ENCODE measurements around the gene ADH1B. TPM values are rescaled to one million over a fixed set of nuclear protein-coding genes. Genes with fewer than 3 reads are reported as not detected.

The ADH1B gene
- total and polyA plus RNA-seq, 10 of the 15 experiments (the other 5 are each of a cell fraction or from before 2014, with no cell fraction given) = 1.3 TPM; not detected in 9

GRCh38 chr4:99276417-99276816 lies 44.8 kb downstream of the ADH1B start (continued):
- no peak for TF ChIP-seq USF2 (IDR thresholded peaks at IDR 0.05; ENCODE audit: borderline replicate concordance, low read depth, low read length)
- TF ChIP-seq SREBF2 (IDR thresholded peaks at IDR 0.05; ENCODE audit: low read length) = no peak

- FAIRE-seq = no peak
- Histone ChIP-seq H4K20me1 (ENCODE audit: control insufficient read depth, insufficient read depth) (no peaks in the 10 kb centered on the region), H3K27ac (ENCODE audit: control insufficient read depth, insufficient read depth) (no peak overlapping the region), H3K79me2 (ENCODE audit: control insufficient read depth, insufficient read depth, low read length) (no peaks in the 10 kb centered on the region), H3K27me3 (replicated peaks in 1 of 2; ENCODE audit: control insufficient read depth in 2 of 2, insufficient read depth in 2 of 2, low read length in 1 of 2) (no peaks in the 10 kb centered on the region), H3K9me3 (replicated peaks; ENCODE audit: control insufficient read depth, insufficient read depth, low read length) (no peaks in the 10 kb centered on the region), H2AFZ (ENCODE audit: control insufficient read depth, low read depth, low read length) (no peak overlapping the region), H3K9ac (ENCODE audit: control insufficient read depth, insufficient read depth, low read length) (no peak overlapping the region), H3K4me1 (ENCODE audit: control insufficient read depth, insufficient read depth, low read length) (no peaks in the 10 kb centered on the region), H3K4me2 (ENCODE audit: control insufficient read depth, insufficient read depth) (no peak overlapping the region), H3K4me3 (no peak overlapping the region), H3K36me3 (ENCODE audit: control insufficient read depth in 2 of 2, insufficient read depth in 2 of 2, low read length in 1 of 2) (no peaks in the 10 kb centered on the region)
- POLR2A ChIA-PET = no interaction called here
- WGBS (ENCODE audit: insufficient coverage, insufficient replicate concordance, low lambda C conversion rate, missing lambda C conversion rate) = 52% methylated on average over 3 of the region's 3 CpGs
- no TSS peak for BruUV-seq (replicated peaks)
- no peak for DNase-seq (ENCODE audit: low read depth, low spot score)
- in situ Hi-C loops (cut with MboI) = no loop called here
- ATAC-seq = no peak
- CTCF ChIA-PET = no interaction called here
- RAD21 ChIA-PET (ENCODE audit: unreplicated experiment) = no interaction called here
- intact Hi-C loops (cut with micrococcal nuclease; ENCODE audit: unreplicated experiment) = no loop called here
- SMC1A ChIA-PET (ENCODE audit: uncharacterized antibody, unreplicated experiment) = no interaction called here
- no peak for TF ChIP-seq ETV6 (conservative IDR thresholded peaks at IDR 0.05 in 1 of 2, IDR thresholded peaks at IDR 0.05 in 1 of 2; ENCODE audit: borderline replicate concordance in 1 of 2, low read depth in 1 of 2)
- no peak for TF ChIP-seq MYC (IDR thresholded peaks at IDR 0.05; ENCODE audit: insufficient read depth, insufficient read length, insufficient replicate concordance, low read length, severe bottlenecking)
- TF ChIP-seq SREBF1 (IDR thresholded peaks at IDR 0.05; ENCODE audit: low read length) = no peak
- no peak for TF ChIP-seq SMAD1 (IDR thresholded peaks at IDR 0.05; ENCODE audit: low read depth, partially characterized antibody)
- TF ChIP-seq MEF2A (IDR thresholded peaks at IDR 0.05; ENCODE audit: insufficient read depth, low read depth, low read length) = no peak
- TF ChIP-seq ZBTB11 (CRISPR knock-in tag; IDR thresholded peaks at IDR 0.05) = no peak
- TF ChIP-seq ZNF687 (IDR thresholded peaks at IDR 0.05) = no peak
- TF ChIP-seq ATF7 (IDR thresholded peaks at IDR 0.05; ENCODE audit: low read depth) = no peak
Observed at GRCh38 chr4:99275885-99276284, 45.3 kb downstream of the ADH1B start.

Data from GM12878 (cell line).